A549 (cell line): ENCODE results near the gene CRTC2.

Experiments used
- BCL3 ChIP-seq: fragments of >200 bp; sonication (Bioruptor Twin); formaldehyde crosslinking; IDR thresholded peaks from 3 replicates; pipeline ENCODE4 v1.6.1; 2016
- CBX2 ChIP-seq: fragments of 200-600 bp; sonication (generic); IDR thresholded peaks from 2 replicates; pipeline ENCODE4 v1.6.1; 2016; ENCODE audit warnings: low read depth, mild to moderate bottlenecking, borderline replicate concordance
- CTCF ChIP-seq: fragments of >200 bp; sonication (Bioruptor Twin); formaldehyde crosslinking; IDR thresholded peaks from 3 replicates; pipeline ENCODE4 v1.5.1; 2016
- ESRRA ChIP-seq: fragments of 150-350 bp; IDR thresholded peaks from 2 replicates; pipeline ENCODE4 v1.6.1; 2014; ENCODE audit warnings: mild to moderate bottlenecking, low read length, borderline replicate concordance
- MAZ ChIP-seq: fragments of 150-350 bp; IDR thresholded peaks from 2 replicates; pipeline ENCODE4 v1.6.1; 2014; ENCODE audit warnings: antibody characterized with exemption, low read depth, low read length, borderline replicate concordance
- NFE2L2 ChIP-seq: fragments of 150-350 bp; conservative IDR thresholded peaks from 2 replicates; pipeline ENCODE4 v1.6.1; 2014; ENCODE audit warnings: low read length
- POLR2A ChIP-seq: IDR thresholded peaks from 2 replicates; pipeline ENCODE4 v1.6.1; 2012; ENCODE audit warnings: mild to moderate bottlenecking, low read length
- REST ChIP-seq: fragments of 200-600 bp; sonication (generic); IDR thresholded peaks from 2 replicates; pipeline ENCODE4 v1.6.1; 2016; ENCODE audit warnings: antibody characterized with exemption, mild to moderate bottlenecking, moderate library complexity
- RFX5 ChIP-seq: fragments of 450-650 bp; IDR thresholded peaks from 2 replicates; pipeline ENCODE4 v1.7.1; 2014; ENCODE audit warnings: antibody characterized with exemption, mild to moderate bottlenecking, moderate library complexity
- USF2 ChIP-seq: fragments of 450-650 bp; IDR thresholded peaks from 2 replicates; pipeline ENCODE4 v1.6.1; 2014; ENCODE audit warnings: antibody characterized with exemption

GRCh38 chr1:153928245-153928644 lies 30.2 kb downstream of the CRTC2 start:
- no peak for TF ChIP-seq USF2
- TF ChIP-seq CTCF: no peak
- no peak for TF ChIP-seq REST
- TF ChIP-seq RFX5: no peak
- no peak for TF ChIP-seq POLR2A
- TF ChIP-seq ESRRA: no peak
- no peak for TF ChIP-seq CBX2
- no peak for TF ChIP-seq BCL3
- no peak for TF ChIP-seq NFE2L2
- no peak for TF ChIP-seq MAZ
